K562 (cell line): ENCODE measurements around the gene CDC37. TPM values are rescaled to one million over a fixed set of nuclear protein-coding genes. Genes with fewer than 3 reads are reported as not detected.

Source experiments
- ARID1B ChIP-seq: fragments of 450-650 bp; IDR thresholded peaks from 2 replicates; pipeline ENCODE4 v1.6.1; 2016; ENCODE audit warnings: antibody characterized with exemption, mild to moderate bottlenecking, inconsistent platforms
- CBX5 ChIP-seq: IDR thresholded peaks from 2 replicates; pipeline ENCODE4 v1.6.1; 2014; ENCODE audit warnings: low read depth, borderline replicate concordance
- EP400 ChIP-seq: fragments of 450-650 bp; IDR thresholded peaks from 2 replicates; pipeline ENCODE4 v1.6.1; 2017; ENCODE audit warnings: antibody characterized with exemption, mild to moderate bottlenecking, moderate library complexity
- FOXP1 ChIP-seq: sonication (generic); formaldehyde crosslinking; IDR thresholded peaks from 2 replicates; pipeline ENCODE4 v1.8.0; 2022; ENCODE audit warnings: mild to moderate bottlenecking, missing genetic modification reagents
- HOXB6 ChIP-seq: fragments of 250-450 bp; sonication (Bioruptor Pico); IDR thresholded peaks from 2 replicates; pipeline ENCODE4 v1.5.1; 2022; ENCODE audit warnings: mild to moderate bottlenecking, borderline replicate concordance
- LARP7 ChIP-seq: fragments of 450-650 bp; IDR thresholded peaks from 2 replicates; pipeline ENCODE4 v1.6.1; 2016
- MTA3 ChIP-seq: fragments of 450-650 bp; formaldehyde crosslinking; IDR thresholded peaks from 2 replicates; pipeline ENCODE4 v1.6.1; 2017; ENCODE audit warnings: mild to moderate bottlenecking, borderline replicate concordance
- PHF21A ChIP-seq: fragments of 450-650 bp; IDR thresholded peaks from 2 replicates; pipeline ENCODE4 v1.6.1; 2017; ENCODE audit warnings: low read depth, borderline replicate concordance
- RNF2 ChIP-seq: sonication (generic); IDR thresholded peaks from 2 replicates; pipeline ENCODE4 v1.6.1; 2016
- SIX5 ChIP-seq, 2 experiments: IDR thresholded peaks; 2 replicates each; pipeline ENCODE4 v1.6.1; 2011; ENCODE audit warnings: low read length in 2 of 2, borderline replicate concordance in 1 of 2, low read depth in 1 of 2, mild to moderate bottlenecking in 1 of 2, moderate library complexity in 1 of 2; ENCODE audit not compliant: insufficient read depth in 1 of 2
- SMC3 ChIP-seq: conservative IDR thresholded peaks from 2 replicates; pipeline ENCODE4 v1.6.1; 2011; ENCODE audit warnings: low read depth, low read length, improper control_type of control experiment; ENCODE audit not compliant: insufficient read depth
- TEAD4 ChIP-seq, 2 experiments: sonication (generic) in 1 of 2; formaldehyde crosslinking in 1 of 2; IDR thresholded peaks; 2 replicates each; pipeline versions ENCODE4 v1.6.1 to v1.8.0; 2012 to 2022; ENCODE audit warnings: borderline replicate concordance in 1 of 2, inconsistent platforms in 1 of 2, low read length in 1 of 2, mild to moderate bottlenecking in 1 of 2, missing genetic modification reagents in 1 of 2
- ZNF212 ChIP-seq: fragments of 450-650 bp; formaldehyde crosslinking; IDR thresholded peaks from 2 replicates; pipeline ENCODE4 v1.4.0; 2020; ENCODE audit warnings: mild to moderate bottlenecking
- ZNF431 ChIP-seq: sonication (generic); formaldehyde crosslinking; IDR thresholded peaks from 2 replicates; pipeline ENCODE4 v1.8.0; 2022; ENCODE audit warnings: mild to moderate bottlenecking, missing genetic modification reagents
- ZNF57 ChIP-seq: fragments of 450-650 bp; formaldehyde crosslinking; IDR thresholded peaks from 2 replicates; pipeline ENCODE4 v1.4.0; 2020; ENCODE audit warnings: mild to moderate bottlenecking, moderate library complexity
- ZSCAN29 ChIP-seq: fragments of 450-650 bp; IDR thresholded peaks from 2 replicates; pipeline ENCODE4 v1.6.1; 2017
- polyA plus RNA-seq, 8 experiments: library from polyadenylated mRNA; depleted of rRNA in 4 of 8; stranded (reverse) in 5 of 8; unstranded in 3 of 8; fragments of >200 nt; fragmentation: Nextera tagmentation in 2 of 8; fragmentation: Illumina TruSeq in 1 of 8; extraction: Ambion mirVana in 2 of 8; extraction: Trizol in 1 of 8; gene quantifications; 2 replicates each; pipeline versions ENCODE4 v1.2.1 to v1.2.3, GENCODE V29; 2011 to 2014; ENCODE audit warnings: inconsistent platforms in 1 of 8, missing spikeins in 1 of 8
- total RNA-seq, 7 experiments: library from RNA; depleted of rRNA in 6 of 7; stranded (reverse); fragments of >200 nt in 6 of 7; fragmentation: Illumina TruSeq in 2 of 7; extraction: Trizol in 2 of 7; gene quantifications; 2 replicates each; pipeline versions ENCODE4 v1.2.1 to v1.2.3, GENCODE V29; 2011 to 2021; ENCODE audit warnings: low replicate concordance in 1 of 7
- TF ChIP-seq, protein P1 (sequence below): sonication (generic); formaldehyde crosslinking; IDR thresholded peaks from 2 replicates; pipeline ENCODE4 v1.8.1; 2023; ENCODE audit warnings: mild to moderate bottlenecking, missing genetic modification reagents
- TF ChIP-seq, protein P2 (sequence below): sonication (generic); formaldehyde crosslinking; IDR thresholded peaks from 2 replicates; pipeline ENCODE4 v1.9.0; 2022; ENCODE audit warnings: mild to moderate bottlenecking, missing genetic modification reagents
- TF ChIP-seq, protein P3 (sequence below): fragments of 250-450 bp; sonication (Bioruptor Pico); IDR thresholded peaks from 2 replicates; pipeline ENCODE4 v1.4.0; 2020

Gene CDC37
- total and polyA plus RNA-seq, 9 of the 15 experiments (the other 6 are each of a cell fraction or from before 2014, with no cell fraction given) = 6.6 to 538 (median 227) TPM

DNA sequence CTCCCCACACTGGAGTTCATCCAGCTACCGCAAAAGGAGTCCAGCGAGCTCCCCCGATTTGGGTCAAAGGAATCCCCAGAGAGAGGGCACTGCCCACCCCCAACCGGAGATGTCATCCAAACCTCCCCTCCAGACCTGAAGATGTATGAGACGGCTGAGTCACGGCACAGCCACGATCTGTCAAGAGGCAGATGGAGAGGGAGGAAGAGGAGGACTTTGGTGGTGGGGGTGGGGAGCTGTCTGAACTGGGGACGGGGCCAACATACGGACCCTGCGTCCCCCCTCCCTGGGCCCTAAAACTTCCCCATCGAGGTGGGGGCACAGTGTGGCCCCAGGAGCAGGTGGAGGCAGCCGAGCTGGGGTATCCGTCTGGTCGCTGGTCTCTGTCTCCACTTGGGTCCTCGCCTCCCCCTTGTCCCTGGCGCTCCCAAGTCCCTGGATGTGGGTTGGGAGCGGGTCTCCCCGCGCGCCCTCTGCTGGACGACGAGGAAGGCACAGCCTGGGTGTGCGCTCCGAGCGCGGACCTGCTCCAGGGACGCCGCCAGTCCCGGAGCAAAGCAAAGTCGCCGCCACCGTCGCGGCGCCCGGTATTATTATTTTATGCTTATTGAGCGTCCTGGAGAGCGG is 20.8 kb upstream of the CDC37 start (continued):
- TF ChIP-seq, protein P1, sequence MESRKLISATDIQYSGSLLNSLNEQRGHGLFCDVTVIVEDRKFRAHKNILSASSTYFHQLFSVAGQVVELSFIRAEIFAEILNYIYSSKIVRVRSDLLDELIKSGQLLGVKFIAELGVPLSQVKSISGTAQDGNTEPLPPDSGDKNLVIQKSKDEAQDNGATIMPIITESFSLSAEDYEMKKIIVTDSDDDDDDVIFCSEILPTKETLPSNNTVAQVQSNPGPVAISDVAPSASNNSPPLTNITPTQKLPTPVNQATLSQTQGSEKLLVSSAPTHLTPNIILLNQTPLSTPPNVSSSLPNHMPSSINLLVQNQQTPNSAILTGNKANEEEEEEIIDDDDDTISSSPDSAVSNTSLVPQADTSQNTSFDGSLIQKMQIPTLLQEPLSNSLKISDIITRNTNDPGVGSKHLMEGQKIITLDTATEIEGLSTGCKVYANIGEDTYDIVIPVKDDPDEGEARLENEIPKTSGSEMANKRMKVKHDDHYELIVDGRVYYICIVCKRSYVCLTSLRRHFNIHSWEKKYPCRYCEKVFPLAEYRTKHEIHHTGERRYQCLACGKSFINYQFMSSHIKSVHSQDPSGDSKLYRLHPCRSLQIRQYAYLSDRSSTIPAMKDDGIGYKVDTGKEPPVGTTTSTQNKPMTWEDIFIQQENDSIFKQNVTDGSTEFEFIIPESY (CRISPR knock-in tag) = peak; percentile 68
- TF ChIP-seq ARID1B (peak; percentile 65), ZNF57 (CRISPR knock-in tag) (no peak), EP400 (peak; percentile 71), HOXB6 (CRISPR knock-in tag) (no peak), FOXP1 (CRISPR knock-in tag) (peak; percentile 44; the same call in 1 of the 2 replicates), SMC3 (peak; percentile 50), TEAD4 (IDR thresholded peaks at IDR 0.05; ENCODE audit: low read length) (peak; percentile 26; the same call in 1 of the 2 replicates), TEAD4 (CRISPR knock-in tag; IDR thresholded peaks at IDR 0.05; ENCODE audit: borderline replicate concordance) (no peak), ZSCAN29 (no peak), ZNF431 (CRISPR knock-in tag) (0 out of 2 replicates have a peak, but pooled peaks have one; percentile 39), PHF21A (peak; percentile 52; the same call in 1 of the 2 replicates), MTA3 (peak; percentile 79; the same call in 1 of the 2 replicates), ZNF212 (CRISPR knock-in tag) (no peak), SIX5 (IDR thresholded peaks at IDR 0.05; ENCODE audit: borderline replicate concordance in 1 of 2, insufficient read depth in 1 of 2, low read depth in 1 of 2, low read length in 2 of 2) (no peak), CBX5 (no peak), LARP7 (no peak), RNF2 (peak; percentile 54; the same call in 1 of the 2 replicates)
- TF ChIP-seq, protein P2, sequence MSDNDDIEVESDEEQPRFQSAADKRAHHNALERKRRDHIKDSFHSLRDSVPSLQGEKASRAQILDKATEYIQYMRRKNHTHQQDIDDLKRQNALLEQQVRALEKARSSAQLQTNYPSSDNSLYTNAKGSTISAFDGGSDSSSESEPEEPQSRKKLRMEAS (CRISPR knock-in tag) = peak; percentile 70; the same call in 1 of the 2 replicates
- TF ChIP-seq, protein P3, sequence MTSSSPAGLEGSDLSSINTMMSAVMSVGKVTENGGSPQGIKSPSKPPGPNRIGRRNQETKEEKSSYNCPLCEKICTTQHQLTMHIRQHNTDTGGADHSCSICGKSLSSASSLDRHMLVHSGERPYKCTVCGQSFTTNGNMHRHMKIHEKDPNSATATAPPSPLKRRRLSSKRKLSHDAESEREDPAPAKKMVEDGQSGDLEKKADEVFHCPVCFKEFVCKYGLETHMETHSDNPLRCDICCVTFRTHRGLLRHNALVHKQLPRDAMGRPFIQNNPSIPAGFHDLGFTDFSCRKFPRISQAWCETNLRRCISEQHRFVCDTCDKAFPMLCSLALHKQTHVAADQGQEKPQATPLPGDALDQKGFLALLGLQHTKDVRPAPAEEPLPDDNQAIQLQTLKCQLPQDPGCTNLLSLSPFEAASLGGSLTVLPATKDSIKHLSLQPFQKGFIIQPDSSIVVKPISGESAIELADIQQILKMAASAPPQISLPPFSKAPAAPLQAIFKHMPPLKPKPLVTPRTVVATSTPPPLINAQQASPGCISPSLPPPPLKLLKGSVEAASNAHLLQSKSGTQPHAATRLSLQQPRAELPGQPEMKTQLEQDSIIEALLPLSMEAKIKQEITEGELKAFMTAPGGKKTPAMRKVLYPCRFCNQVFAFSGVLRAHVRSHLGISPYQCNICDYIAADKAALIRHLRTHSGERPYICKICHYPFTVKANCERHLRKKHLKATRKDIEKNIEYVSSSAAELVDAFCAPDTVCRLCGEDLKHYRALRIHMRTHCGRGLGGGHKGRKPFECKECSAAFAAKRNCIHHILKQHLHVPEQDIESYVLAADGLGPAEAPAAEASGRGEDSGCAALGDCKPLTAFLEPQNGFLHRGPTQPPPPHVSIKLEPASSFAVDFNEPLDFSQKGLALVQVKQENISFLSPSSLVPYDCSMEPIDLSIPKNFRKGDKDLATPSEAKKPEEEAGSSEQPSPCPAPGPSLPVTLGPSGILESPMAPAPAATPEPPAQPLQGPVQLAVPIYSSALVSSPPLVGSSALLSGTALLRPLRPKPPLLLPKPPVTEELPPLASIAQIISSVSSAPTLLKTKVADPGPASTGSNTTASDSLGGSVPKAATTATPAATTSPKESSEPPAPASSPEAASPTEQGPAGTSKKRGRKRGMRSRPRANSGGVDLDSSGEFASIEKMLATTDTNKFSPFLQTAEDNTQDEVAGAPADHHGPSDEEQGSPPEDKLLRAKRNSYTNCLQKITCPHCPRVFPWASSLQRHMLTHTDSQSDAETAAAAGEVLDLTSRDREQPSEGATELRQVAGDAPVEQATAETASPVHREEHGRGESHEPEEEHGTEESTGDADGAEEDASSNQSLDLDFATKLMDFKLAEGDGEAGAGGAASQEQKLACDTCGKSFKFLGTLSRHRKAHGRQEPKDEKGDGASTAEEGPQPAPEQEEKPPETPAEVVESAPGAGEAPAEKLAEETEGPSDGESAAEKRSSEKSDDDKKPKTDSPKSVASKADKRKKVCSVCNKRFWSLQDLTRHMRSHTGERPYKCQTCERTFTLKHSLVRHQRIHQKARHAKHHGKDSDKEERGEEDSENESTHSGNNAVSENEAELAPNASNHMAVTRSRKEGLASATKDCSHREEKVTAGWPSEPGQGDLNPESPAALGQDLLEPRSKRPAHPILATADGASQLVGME (CRISPR knock-in tag) = no peak
